HG03439 (cell line): ENCODE results near the gene ANAPC13.

Experiments used
- ATAC-seq: cut with Tn5 transposase; IDR thresholded peaks from one replicate; pipeline ENCODE4 v1.9.1; 2021; ENCODE audit warnings: mild to moderate bottlenecking, moderate library complexity; ENCODE audit not compliant: unreplicated experiment

The ANAPC13 gene

GRCh38 chr3:134485718-134486576 is at the start of gene ANAPC13, which contains the start of gene CEP63:
ANAPC13 (minus strand) TSS chr3:134485985; CDS start chr3:134482904, 3,081 bp downstream.
CEP63 (plus strand) TSS chr3:134486057; CDS start chr3:134495321, 9,264 bp downstream.
- peak; percentile 84 for ATAC-seq

GRCh38 chr3:134535186-134535970 is 49.6 kb upstream of the ANAPC13 start:
- ATAC-seq, result no peak

- ATAC-seq, result no peak
Measured at GRCh38 chr3:134533493-134533892, 47.7 kb upstream of the ANAPC13 start.

GRCh38 chr3:134527538-134528186 is 41.9 kb upstream of the ANAPC13 start:
- no peak for ATAC-seq

GRCh38 chr3:134527037-134527436 is 41.3 kb upstream of the ANAPC13 start:
- no peak for ATAC-seq

- ATAC-seq, result no peak
Measured at GRCh38 chr3:134526319-134526718, 40.5 kb upstream of the ANAPC13 start.

- ATAC-seq, result no peak
Measured at GRCh38 chr3:134525293-134525692, 39.5 kb upstream of the ANAPC13 start.

GRCh38 chr3:134522541-134522940 is 36.8 kb upstream of the ANAPC13 start:
- ATAC-seq, result no peak

- ATAC-seq, result no peak
Measured at GRCh38 chr3:134517791-134518190, 32.0 kb upstream of the ANAPC13 start.

- no peak for ATAC-seq
Measured at GRCh38 chr3:134516905-134517304, 31.1 kb upstream of the ANAPC13 start.

GRCh38 chr3:134511500-134511899 is 25.7 kb upstream of the ANAPC13 start:
- ATAC-seq, result no peak

- no peak for ATAC-seq
Measured at GRCh38 chr3:134505485-134505884, 19.7 kb upstream of the ANAPC13 start.

- no peak for ATAC-seq
Measured at GRCh38 chr3:134504132-134504531, 18.3 kb upstream of the ANAPC13 start.

- no peak for ATAC-seq
Measured at GRCh38 chr3:134503266-134503665, 17.5 kb upstream of the ANAPC13 start.

- no peak for ATAC-seq
Measured at GRCh38 chr3:134496471-134497071, 10.8 kb upstream of the ANAPC13 start.

GRCh38 chr3:134495980-134496379 is 10.2 kb upstream of the ANAPC13 start:
- ATAC-seq, result no peak

GRCh38 chr3:134494495-134494894 is 8.7 kb upstream of the ANAPC13 start:
- ATAC-seq, result no peak

- no peak for ATAC-seq
Measured at GRCh38 chr3:134487406-134487805, 1.6 kb upstream of the ANAPC13 start.

GRCh38 chr3:134486577-134487041 is 824 bp upstream of the ANAPC13 start:
- ATAC-seq, result no peak

- ATAC-seq, result peak; percentile 3
Measured at GRCh38 chr3:134485075-134485717, 589 bp downstream of the ANAPC13 start.
